ENCODE data around the gene FGD4.

FGD4 gene

DNA sequence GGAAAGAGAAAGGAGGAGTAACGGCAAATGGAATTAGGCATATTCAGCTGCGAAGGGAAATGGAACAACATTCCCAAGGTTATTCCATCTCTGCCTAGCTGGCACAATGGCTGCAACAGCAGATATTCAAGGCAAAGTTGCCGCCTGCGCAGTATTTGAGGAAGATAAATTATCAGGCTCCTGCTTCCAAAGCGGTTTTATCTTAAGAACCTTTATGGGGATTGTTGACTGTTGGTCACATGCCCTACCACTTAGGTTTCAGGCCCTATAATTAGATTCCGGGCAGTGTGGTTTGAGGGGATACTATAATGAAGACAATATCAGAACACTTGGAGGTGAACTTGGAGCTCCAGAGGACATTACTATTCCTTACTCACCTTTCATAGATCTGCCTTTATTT lies 99.7 kb downstream of the FGD4 start:
- no peak for TF ChIP-seq ZFP30 (CRISPR knock-in tag; IDR thresholded peaks at IDR 0.05)
- no peak for TF ChIP-seq BACH2 (CRISPR knock-in tag; IDR thresholded peaks at IDR 0.05; ENCODE audit: borderline replicate concordance)
- no peak for TF ChIP-seq ZNF70 (CRISPR knock-in tag; IDR thresholded peaks at IDR 0.05)
- TF ChIP-seq GLIS3 (CRISPR knock-in tag; IDR thresholded peaks at IDR 0.05): no peak
- no peak for TF ChIP-seq PPARA (CRISPR knock-in tag; IDR thresholded peaks at IDR 0.05; ENCODE audit: borderline replicate concordance)
- no peak for TF ChIP-seq TCF4 (CRISPR knock-in tag; IDR thresholded peaks at IDR 0.05; ENCODE audit: borderline replicate concordance)
- TF ChIP-seq, protein P1, sequence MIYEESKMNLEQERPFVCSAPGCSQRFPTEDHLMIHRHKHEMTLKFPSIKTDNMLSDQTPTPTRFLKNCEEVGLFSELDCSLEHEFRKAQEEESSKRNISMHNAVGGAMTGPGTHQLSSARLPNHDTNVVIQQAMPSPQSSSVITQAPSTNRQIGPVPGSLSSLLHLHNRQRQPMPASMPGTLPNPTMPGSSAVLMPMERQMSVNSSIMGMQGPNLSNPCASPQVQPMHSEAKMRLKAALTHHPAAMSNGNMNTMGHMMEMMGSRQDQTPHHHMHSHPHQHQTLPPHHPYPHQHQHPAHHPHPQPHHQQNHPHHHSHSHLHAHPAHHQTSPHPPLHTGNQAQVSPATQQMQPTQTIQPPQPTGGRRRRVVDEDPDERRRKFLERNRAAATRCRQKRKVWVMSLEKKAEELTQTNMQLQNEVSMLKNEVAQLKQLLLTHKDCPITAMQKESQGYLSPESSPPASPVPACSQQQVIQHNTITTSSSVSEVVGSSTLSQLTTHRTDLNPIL (CRISPR knock-in tag; IDR thresholded peaks at IDR 0.05; ENCODE audit: low read depth): no peak
- no peak for TF ChIP-seq ESRRG (CRISPR knock-in tag; IDR thresholded peaks at IDR 0.05)
- no peak for TF ChIP-seq TOX (CRISPR knock-in tag; IDR thresholded peaks at IDR 0.05; ENCODE audit: borderline replicate concordance)
- TF ChIP-seq, protein P2, sequence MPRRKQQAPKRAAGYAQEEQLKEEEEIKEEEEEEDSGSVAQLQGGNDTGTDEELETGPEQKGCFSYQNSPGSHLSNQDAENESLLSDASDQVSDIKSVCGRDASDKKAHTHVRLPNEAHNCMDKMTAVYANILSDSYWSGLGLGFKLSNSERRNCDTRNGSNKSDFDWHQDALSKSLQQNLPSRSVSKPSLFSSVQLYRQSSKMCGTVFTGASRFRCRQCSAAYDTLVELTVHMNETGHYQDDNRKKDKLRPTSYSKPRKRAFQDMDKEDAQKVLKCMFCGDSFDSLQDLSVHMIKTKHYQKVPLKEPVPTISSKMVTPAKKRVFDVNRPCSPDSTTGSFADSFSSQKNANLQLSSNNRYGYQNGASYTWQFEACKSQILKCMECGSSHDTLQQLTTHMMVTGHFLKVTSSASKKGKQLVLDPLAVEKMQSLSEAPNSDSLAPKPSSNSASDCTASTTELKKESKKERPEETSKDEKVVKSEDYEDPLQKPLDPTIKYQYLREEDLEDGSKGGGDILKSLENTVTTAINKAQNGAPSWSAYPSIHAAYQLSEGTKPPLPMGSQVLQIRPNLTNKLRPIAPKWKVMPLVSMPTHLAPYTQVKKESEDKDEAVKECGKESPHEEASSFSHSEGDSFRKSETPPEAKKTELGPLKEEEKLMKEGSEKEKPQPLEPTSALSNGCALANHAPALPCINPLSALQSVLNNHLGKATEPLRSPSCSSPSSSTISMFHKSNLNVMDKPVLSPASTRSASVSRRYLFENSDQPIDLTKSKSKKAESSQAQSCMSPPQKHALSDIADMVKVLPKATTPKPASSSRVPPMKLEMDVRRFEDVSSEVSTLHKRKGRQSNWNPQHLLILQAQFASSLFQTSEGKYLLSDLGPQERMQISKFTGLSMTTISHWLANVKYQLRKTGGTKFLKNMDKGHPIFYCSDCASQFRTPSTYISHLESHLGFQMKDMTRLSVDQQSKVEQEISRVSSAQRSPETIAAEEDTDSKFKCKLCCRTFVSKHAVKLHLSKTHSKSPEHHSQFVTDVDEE (CRISPR knock-in tag; IDR thresholded peaks at IDR 0.05): no peak
- no peak for TF ChIP-seq CSRNP3 (CRISPR knock-in tag; IDR thresholded peaks at IDR 0.05)
- ATAC-seq: no peak

DNA sequence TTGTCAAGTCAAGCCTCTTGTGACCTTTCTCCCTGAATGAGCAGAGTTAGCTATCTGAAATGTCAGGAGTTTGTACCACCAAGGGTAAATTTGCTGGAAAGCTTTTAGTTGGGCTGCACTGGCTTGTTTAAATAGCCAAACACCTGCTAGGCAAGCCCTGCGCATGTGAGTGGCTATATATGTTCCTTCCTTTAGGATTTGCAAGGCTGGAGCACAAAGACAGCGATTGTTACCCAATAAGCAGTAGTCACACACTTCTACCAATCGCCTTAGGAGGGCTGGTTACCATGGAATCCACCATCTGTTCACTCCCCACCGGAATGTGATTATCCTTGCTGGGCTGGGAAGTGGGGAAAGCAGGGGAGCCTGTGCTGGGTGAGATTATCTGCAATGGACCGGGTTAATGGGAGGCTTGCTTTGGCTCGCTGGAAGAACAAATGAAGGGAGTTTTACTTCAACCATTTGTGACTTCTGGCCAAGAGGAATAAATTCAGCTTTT lies 102.5 kb downstream of the FGD4 start:
- TF ChIP-seq TCF4 (CRISPR knock-in tag; IDR thresholded peaks at IDR 0.05; ENCODE audit: borderline replicate concordance) (peak; percentile 40; the same call in 1 of the 2 replicates), ZC3H10 (CRISPR knock-in tag; IDR thresholded peaks at IDR 0.05) (no peak)
- TF ChIP-seq, protein P2 (CRISPR knock-in tag; IDR thresholded peaks at IDR 0.05): no peak
- peak; percentile 97 for ATAC-seq

DNA sequence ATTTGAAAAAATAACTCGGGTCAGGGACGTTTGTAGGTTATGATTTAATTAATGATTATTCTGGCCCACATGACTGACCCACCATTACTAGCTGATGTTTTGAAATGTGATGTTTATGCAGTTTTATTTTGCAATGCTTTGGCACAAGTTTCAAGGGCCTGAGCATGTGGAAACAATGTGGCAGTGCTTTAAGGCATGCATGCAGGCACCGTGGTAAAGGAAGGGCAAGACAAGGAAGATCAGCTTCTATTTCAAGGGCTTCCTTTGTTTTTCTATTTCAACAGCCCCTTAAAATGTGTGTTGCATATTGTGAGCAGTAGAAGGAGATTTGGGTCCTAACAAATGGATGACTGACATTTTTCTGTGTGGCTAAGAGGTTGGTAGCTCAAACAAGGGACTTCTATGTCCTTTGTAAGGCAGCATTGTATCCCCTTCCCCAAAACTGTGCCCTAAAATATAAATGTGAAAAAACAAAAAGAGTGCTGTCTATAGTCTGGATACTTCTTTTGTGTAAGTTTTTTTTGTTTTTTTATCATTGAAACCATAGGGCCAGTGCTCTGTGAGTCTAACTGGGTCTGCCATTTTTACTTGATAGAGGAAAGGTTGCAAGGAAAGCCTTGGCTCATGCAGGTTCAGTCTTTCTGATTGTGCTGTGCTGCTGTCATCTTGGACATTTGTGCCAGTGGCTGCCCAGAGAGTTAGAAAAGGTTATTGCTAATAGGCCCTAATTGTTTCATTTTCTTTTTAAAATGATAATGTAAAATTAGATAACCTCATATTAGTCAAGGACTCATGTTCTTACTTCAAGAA lies 103.5 kb downstream of the FGD4 start:
- peak; percentile 52 for ATAC-seq
- no peak for TF ChIP-seq SNAI2 (CRISPR knock-in tag; IDR thresholded peaks at IDR 0.05)
- TF ChIP-seq ZFP3 (CRISPR knock-in tag; IDR thresholded peaks at IDR 0.05): no peak
- TF ChIP-seq ZNF70 (CRISPR knock-in tag; IDR thresholded peaks at IDR 0.05): no peak
- no peak for TF ChIP-seq BACH2 (CRISPR knock-in tag; IDR thresholded peaks at IDR 0.05; ENCODE audit: borderline replicate concordance)
- TF ChIP-seq, protein P3, sequence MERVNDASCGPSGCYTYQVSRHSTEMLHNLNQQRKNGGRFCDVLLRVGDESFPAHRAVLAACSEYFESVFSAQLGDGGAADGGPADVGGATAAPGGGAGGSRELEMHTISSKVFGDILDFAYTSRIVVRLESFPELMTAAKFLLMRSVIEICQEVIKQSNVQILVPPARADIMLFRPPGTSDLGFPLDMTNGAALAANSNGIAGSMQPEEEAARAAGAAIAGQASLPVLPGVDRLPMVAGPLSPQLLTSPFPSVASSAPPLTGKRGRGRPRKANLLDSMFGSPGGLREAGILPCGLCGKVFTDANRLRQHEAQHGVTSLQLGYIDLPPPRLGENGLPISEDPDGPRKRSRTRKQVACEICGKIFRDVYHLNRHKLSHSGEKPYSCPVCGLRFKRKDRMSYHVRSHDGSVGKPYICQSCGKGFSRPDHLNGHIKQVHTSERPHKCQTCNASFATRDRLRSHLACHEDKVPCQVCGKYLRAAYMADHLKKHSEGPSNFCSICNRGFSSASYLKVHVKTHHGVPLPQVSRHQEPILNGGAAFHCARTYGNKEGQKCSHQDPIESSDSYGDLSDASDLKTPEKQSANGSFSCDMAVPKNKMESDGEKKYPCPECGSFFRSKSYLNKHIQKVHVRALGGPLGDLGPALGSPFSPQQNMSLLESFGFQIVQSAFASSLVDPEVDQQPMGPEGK (CRISPR knock-in tag; IDR thresholded peaks at IDR 0.05; ENCODE audit: borderline replicate concordance): no peak
- no peak for TF ChIP-seq CSRNP3 (CRISPR knock-in tag; IDR thresholded peaks at IDR 0.05)
- TF ChIP-seq GLIS3 (CRISPR knock-in tag; IDR thresholded peaks at IDR 0.05): no peak
- TF ChIP-seq PPARA (CRISPR knock-in tag; IDR thresholded peaks at IDR 0.05; ENCODE audit: borderline replicate concordance): no peak
- no peak for TF ChIP-seq ZFP30 (CRISPR knock-in tag; IDR thresholded peaks at IDR 0.05)
- TF ChIP-seq RARB (CRISPR knock-in tag; IDR thresholded peaks at IDR 0.05): no peak
- TF ChIP-seq, protein P1 (CRISPR knock-in tag; IDR thresholded peaks at IDR 0.05; ENCODE audit: low read depth): no peak
- no peak for TF ChIP-seq ISL1 (CRISPR knock-in tag; IDR thresholded peaks at IDR 0.05)
- no peak for TF ChIP-seq ZNF8 (CRISPR knock-in tag; IDR thresholded peaks at IDR 0.05)
- TF ChIP-seq OSR1 (CRISPR knock-in tag; IDR thresholded peaks at IDR 0.05): no peak

Data from SK-N-SH treated with all-trans-retinoic acid at 6 μM for 48 hours (cell line).